ENCODE results near the gene MMP20. TPM values are rescaled to one million over a fixed set of nuclear protein-coding genes. Genes with fewer than 3 reads are reported as not detected.

MMP20 gene
- polyA plus RNA-seq, 3 donors from 2014 or later: not detected

GRCh38 chr11:102527041-102527440 is 98.1 kb downstream of the MMP20 start:
- Mint-ChIP-seq H3K4me1 (peaks cover 3 to 5% of the 10 kb centered on the region in 2 donors), H3K27ac (no peak overlapping the region), H3K4me3 (no peak overlapping the region), H3K9me3 (no peaks in the 10 kb centered on the region), H3K27me3 (ENCODE audit: low read depth in 3 of 3) (peaks cover 0 to 3% (median 0%) of the 10 kb centered on the region in 3 donors), H3K36me3 (no peaks in the 10 kb centered on the region)
- DNase-seq: no peak

Other genes starting within 250 kb of the MMP20 start
- gene TMEM123, start 172.6 kb downstream of the MMP20 start, polyA plus RNA-seq: 100 to 1,000 TPM; 288 to 309 (median 289) TPM
- not detected for gene MMP7, start 94.6 kb downstream of the MMP20 start, polyA plus RNA-seq
- not detected for gene MMP27, start 80.4 kb upstream of the MMP20 start, polyA plus RNA-seq
- not detected for gene MMP8, start 99.6 kb upstream of the MMP20 start, polyA plus RNA-seq
- gene MMP10, start 155.3 kb upstream of the MMP20 start, polyA plus RNA-seq: not detected
- not detected for gene MMP1, start 172.8 kb upstream of the MMP20 start, polyA plus RNA-seq
- gene MMP3, start 218.3 kb upstream of the MMP20 start, polyA plus RNA-seq: not detected
- not detected for gene MMP12, start 249.7 kb upstream of the MMP20 start, polyA plus RNA-seq